ENCODE data around the gene DNAI7. TPM values are rescaled to one million over a fixed set of nuclear protein-coding genes. Genes with fewer than 3 reads are reported as not detected.

Gene DNAI7
- total RNA-seq, 1 experiment from 2014 or later: not detected

GRCh38 chr12:25121916-25122315 lies 73.0 kb downstream of the DNAI7 start:
- CTCF ChIA-PET: no interaction called here
- POLR2A ChIA-PET (ENCODE audit: unreplicated experiment): no interaction called here
- intact Hi-C loops (cut with micrococcal nuclease): no loop called here

GRCh38 chr12:25121110-25121509 lies 73.8 kb downstream of the DNAI7 start:
- TF ChIP-seq CTCF (conservative IDR thresholded peaks at IDR 0.05; ENCODE audit: low read depth, low read length) (no peak), EZH2 (IDR thresholded peaks at IDR 0.05; ENCODE audit: low read length, unreplicated experiment) (no peak), EZH2phosphoT487 (IDR thresholded peaks at IDR 0.05; ENCODE audit: borderline replicate concordance, low read length) (no peak)
- Histone ChIP-seq H3K4me1 (ENCODE audit: insufficient read depth, low read length) (no peaks in the 10 kb centered on the region), H3K4me3 (ENCODE audit: low read length) (no peak overlapping the region), H2AFZ (ENCODE audit: low read length) (no peak overlapping the region), H3K36me3 (ENCODE audit: low read depth, low read length) (no peaks in the 10 kb centered on the region), H3K9me2 (replicated peaks; ENCODE audit: low read length) (no peaks in the 10 kb centered on the region), H3K9me3 (ENCODE audit: low read length) (no peaks in the 10 kb centered on the region), H3K9ac (ENCODE audit: low read length) (no peak overlapping the region), H3K27me3 (ENCODE audit: low read length) (no peaks in the 10 kb centered on the region), H3F3A (ENCODE audit: low read length, unreplicated experiment) (no peaks in the 10 kb centered on the region), H3K4me2 (ENCODE audit: low read length) (no peak overlapping the region), H3K27ac (ENCODE audit: low read length) (no peak overlapping the region), H4K20me1 (ENCODE audit: low read length) (no peaks in the 10 kb centered on the region), H3K79me2 (ENCODE audit: low read length) (no peaks in the 10 kb centered on the region)
- BruUV-seq (replicated peaks): no TSS peak
- ATAC-seq: no peak
- POLR2A ChIA-PET (ENCODE audit: unreplicated experiment): no interaction called here
- CTCF ChIA-PET: no interaction called here
- no peak for DNase-seq
- intact Hi-C loops (cut with micrococcal nuclease): no loop called here

More at GRCh38 chr12:25121916-25122315, 73.0 kb downstream of the DNAI7 start:
- DNase-seq (no peak), ATAC-seq (no peak)
- no peaks in the 10 kb centered on the region for H3F3A ChIP-seq (ENCODE audit: low read length, unreplicated experiment)
- H3K4me2 ChIP-seq (ENCODE audit: low read length): no peak overlapping the region
- H3K27ac ChIP-seq (ENCODE audit: low read length): no peak overlapping the region
- H2AFZ ChIP-seq (ENCODE audit: low read length): no peak overlapping the region
- TF ChIP-seq EZH2phosphoT487 (IDR thresholded peaks at IDR 0.05; ENCODE audit: borderline replicate concordance, low read length) (no peak), EZH2 (IDR thresholded peaks at IDR 0.05; ENCODE audit: low read length, unreplicated experiment) (no peak), CTCF (conservative IDR thresholded peaks at IDR 0.05; ENCODE audit: low read depth, low read length) (no peak)
- no peaks in the 10 kb centered on the region for H3K4me1 ChIP-seq (ENCODE audit: insufficient read depth, low read length)
- H3K79me2 ChIP-seq (ENCODE audit: low read length): no peaks in the 10 kb centered on the region
- BruUV-seq (replicated peaks): no TSS peak
- H3K4me3 ChIP-seq (ENCODE audit: low read length): no peak overlapping the region
- H3K9me2 ChIP-seq (replicated peaks; ENCODE audit: low read length): no peaks in the 10 kb centered on the region
- no peaks in the 10 kb centered on the region for H3K36me3 ChIP-seq (ENCODE audit: low read depth, low read length)
- no peak overlapping the region for H3K9ac ChIP-seq (ENCODE audit: low read length)
- H3K9me3 ChIP-seq (ENCODE audit: low read length): no peaks in the 10 kb centered on the region
- H4K20me1 ChIP-seq (ENCODE audit: low read length): no peaks in the 10 kb centered on the region
- H3K27me3 ChIP-seq (ENCODE audit: low read length): no peaks in the 10 kb centered on the region

GRCh38 chr12:25119020-25119419 lies 75.9 kb downstream of the DNAI7 start:
- Histone ChIP-seq H3K27ac (ENCODE audit: low read length) (no peak overlapping the region), H4K20me1 (ENCODE audit: low read length) (no peaks in the 10 kb centered on the region), H3K4me3 (ENCODE audit: low read length) (no peak overlapping the region), H3K79me2 (ENCODE audit: low read length) (no peaks in the 10 kb centered on the region), H3K36me3 (ENCODE audit: low read depth, low read length) (no peaks in the 10 kb centered on the region), H3K9me2 (replicated peaks; ENCODE audit: low read length) (no peaks in the 10 kb centered on the region), H3K9ac (ENCODE audit: low read length) (no peak overlapping the region), H3K27me3 (ENCODE audit: low read length) (no peaks in the 10 kb centered on the region), H3F3A (ENCODE audit: low read length, unreplicated experiment) (no peaks in the 10 kb centered on the region), H3K4me2 (ENCODE audit: low read length) (no peak overlapping the region), H2AFZ (ENCODE audit: low read length) (no peak overlapping the region), H3K4me1 (ENCODE audit: insufficient read depth, low read length) (no peaks in the 10 kb centered on the region), H3K9me3 (ENCODE audit: low read length) (no peaks in the 10 kb centered on the region)
- ChIA-PET POLR2A (ENCODE audit: unreplicated experiment) (no interaction called here), CTCF (no interaction called here)
- intact Hi-C loops (cut with micrococcal nuclease): no loop called here
- peak; percentile 20; the same call in 1 of the 2 replicates for TF ChIP-seq CTCF (conservative IDR thresholded peaks at IDR 0.05; ENCODE audit: low read depth, low read length)
- no peak for TF ChIP-seq EZH2 (IDR thresholded peaks at IDR 0.05; ENCODE audit: low read length, unreplicated experiment)
- DNase-seq (no peak), ATAC-seq (no peak)
- BruUV-seq (replicated peaks): no TSS peak

Measured in PC-3 (cell line).